Gastroesophageal sphincter (tissue), 4 donors: Measurements from ENCODE around the gene ANKRD42. TPM values are rescaled to one million over a fixed set of nuclear protein-coding genes. Genes with fewer than 3 reads are reported as not detected.

Source experiments
- ATAC-seq: fragments of 150-250 bp; one replicate; pipeline ENCODE4 v1.9.1; 2016; ENCODE audit warnings: mild to moderate bottlenecking, moderate library complexity
- H3K27ac ChIP-seq, 4 donors: fragments of 200-600 bp; sonication (generic) in 3 of 4; 1 replicate in 3 of 4; 2 replicates in 1 of 4; pipeline ENCODE4 v1.5.1; 2016 to 2019
- H3K27me3 ChIP-seq: fragments of 200-600 bp; sonication (generic); one replicate; pipeline ENCODE4 v1.5.1; 2019
- H3K36me3 ChIP-seq, 2 donors: fragments of 200-600 bp; sonication (generic); one replicate each; pipeline ENCODE4 v1.5.1; 2019; ENCODE audit warnings: control low read depth in 1 of 2
- H3K4me1 ChIP-seq, 3 donors: fragments of 200-600 bp; sonication (generic); 1 replicate in 2 of 3; 2 replicates in 1 of 3; pipeline ENCODE4 v1.5.1; 2016 to 2019; ENCODE audit warnings: control low read depth in 2 of 3
- H3K4me3 ChIP-seq, 2 donors: fragments of 200-600 bp; sonication (generic); one replicate each; pipeline ENCODE4 v1.5.1; 2019; ENCODE audit warnings: mild to moderate bottlenecking in 1 of 2, moderate library complexity in 1 of 2
- H3K9me3 ChIP-seq, 3 donors: fragments of 200-600 bp; sonication (generic); one replicate each; pipeline ENCODE4 v1.5.1; 2017 to 2019; ENCODE audit warnings: control low read depth in 2 of 3
- EP300 ChIP-seq: sonication (generic); formaldehyde crosslinking; IDR thresholded peaks from one replicate; pipeline ENCODE4 v1.6.1; 2017; ENCODE audit warnings: antibody characterized with exemption, mild to moderate bottlenecking
- POLR2A ChIP-seq, 2 donors: fragments of 450-650 bp; IDR thresholded peaks; one replicate each; pipeline ENCODE4 v1.6.1; 2017; ENCODE audit warnings: antibody characterized with exemption in 2 of 2, mild to moderate bottlenecking in 2 of 2, moderate library complexity in 1 of 2
- POLR2AphosphoS5 ChIP-seq: sonication (generic); formaldehyde crosslinking; IDR thresholded peaks from one replicate; pipeline ENCODE4 v1.6.1; 2017; ENCODE audit warnings: antibody characterized with exemption
- WGBS, 2 donors: methylation state at CpG; one replicate each; pipeline ENCODE4 v1.1.5; 2018; ENCODE audit warnings: low coverage in 1 of 2; 5-methylcytosine and 5-hydroxymethylcytosine counted together
- total RNA-seq, 4 donors: library from RNA; depleted of rRNA; stranded (reverse); fragments of >200 nt; gene quantifications; one replicate each; pipeline ENCODE4 v1.1.0, GENCODE V29; 2016
- TF ChIP-seq, protein P1 (sequence below), 4 experiments: fragments of 200-600 bp in 2 of 4; fragments of 450-650 bp in 2 of 4; sonication (generic) in 1 of 4; IDR thresholded peaks; one replicate each; pipeline ENCODE4 v1.5.1; 2017 to 2019; ENCODE audit warnings: antibody characterized with exemption in 4 of 4, mild to moderate bottlenecking in 2 of 4, moderate library complexity in 2 of 4

ANKRD42 gene
- total RNA-seq, 4 donors from 2014 or later = 9.3 to 13.3 (median 13.2) TPM

- Histone ChIP-seq H3K27ac (peak overlapping the region; percentile 76 to 99 (median 96)), H3K36me3 (no peaks in the 10 kb centered on the region), H3K4me3 (peak overlapping the region; percentile 72 to 77), H3K4me1 (peaks cover 0 to 52% (median 6%) of the 10 kb centered on the region in 3 donors), H3K9me3 (no peaks in the 10 kb centered on the region), H3K27me3 (no peaks in the 10 kb centered on the region)
- ATAC-seq = no peak
- TF ChIP-seq POLR2AphosphoS5 (no peak), POLR2A (IDR thresholded peaks at IDR 0.05) (no peak), EP300 (no peak)
- TF ChIP-seq, protein P1, sequence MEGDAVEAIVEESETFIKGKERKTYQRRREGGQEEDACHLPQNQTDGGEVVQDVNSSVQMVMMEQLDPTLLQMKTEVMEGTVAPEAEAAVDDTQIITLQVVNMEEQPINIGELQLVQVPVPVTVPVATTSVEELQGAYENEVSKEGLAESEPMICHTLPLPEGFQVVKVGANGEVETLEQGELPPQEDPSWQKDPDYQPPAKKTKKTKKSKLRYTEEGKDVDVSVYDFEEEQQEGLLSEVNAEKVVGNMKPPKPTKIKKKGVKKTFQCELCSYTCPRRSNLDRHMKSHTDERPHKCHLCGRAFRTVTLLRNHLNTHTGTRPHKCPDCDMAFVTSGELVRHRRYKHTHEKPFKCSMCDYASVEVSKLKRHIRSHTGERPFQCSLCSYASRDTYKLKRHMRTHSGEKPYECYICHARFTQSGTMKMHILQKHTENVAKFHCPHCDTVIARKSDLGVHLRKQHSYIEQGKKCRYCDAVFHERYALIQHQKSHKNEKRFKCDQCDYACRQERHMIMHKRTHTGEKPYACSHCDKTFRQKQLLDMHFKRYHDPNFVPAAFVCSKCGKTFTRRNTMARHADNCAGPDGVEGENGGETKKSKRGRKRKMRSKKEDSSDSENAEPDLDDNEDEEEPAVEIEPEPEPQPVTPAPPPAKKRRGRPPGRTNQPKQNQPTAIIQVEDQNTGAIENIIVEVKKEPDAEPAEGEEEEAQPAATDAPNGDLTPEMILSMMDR (IDR thresholded peaks at IDR 0.05) = no peak
- 2 to 4% methylated on average over 6 to 15 of the region's 22 CpGs for WGBS, 2 donors
Observed at GRCh38 chr11:83285151-83285770, 91.7 kb downstream of the ANKRD42 start.

DNA sequence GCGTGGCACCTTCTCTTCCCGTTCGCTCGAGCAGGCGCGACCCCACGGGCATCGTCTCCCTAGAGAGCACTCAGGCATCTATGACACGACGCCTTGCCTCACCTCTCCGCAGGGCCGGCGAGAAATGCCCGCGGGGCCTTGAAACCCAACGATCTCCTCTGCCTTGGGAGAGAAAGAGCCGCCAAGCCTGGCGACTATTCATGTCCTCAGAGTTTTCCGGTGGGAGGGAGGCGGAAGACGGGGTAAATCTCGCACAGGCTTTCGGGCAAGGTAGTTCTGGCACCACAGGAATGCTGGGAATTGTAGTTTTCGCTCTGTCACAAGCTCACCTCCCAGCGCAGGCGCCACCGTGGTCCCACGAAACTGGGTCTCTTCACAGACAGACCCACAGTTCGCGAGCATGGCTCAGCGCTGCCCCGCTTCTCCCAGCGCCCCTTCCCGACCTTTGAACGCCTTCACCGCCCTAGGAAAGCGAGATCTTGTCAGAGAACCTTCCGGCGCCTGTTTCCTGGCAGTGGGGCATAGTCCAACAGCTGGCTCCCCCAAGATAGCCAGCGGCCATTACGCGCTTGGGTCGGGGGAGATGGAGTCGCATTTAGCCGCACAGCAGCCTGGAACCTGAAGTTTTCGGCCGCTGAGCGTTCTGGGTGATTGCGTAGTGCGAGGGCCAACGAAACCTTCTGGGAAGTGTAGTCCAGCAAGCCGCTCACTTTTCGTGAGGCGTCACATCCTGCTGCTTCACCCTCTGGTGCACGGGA, 92.4 kb downstream of the ANKRD42 start, which contains the start of gene CCDC90B:
CCDC90B (minus strand) TSS at position 597 of the 758 bp plus-strand sequence; CDS start at position 202, 395 bp downstream.
- no peaks in the 10 kb centered on the region for H3K9me3 ChIP-seq
- peak; percentile 98 for ATAC-seq
- H3K27ac ChIP-seq = peak within 1 kb of the TSS; percentile 76 to 99 (median 96)
- peak within 1 kb of the TSS; percentile 72 to 77 for H3K4me3 ChIP-seq
- H3K36me3 ChIP-seq = no peaks in the 10 kb centered on the region
- H3K4me1 ChIP-seq = peaks cover 0 to 50% (median 6%) of the 10 kb centered on the region in 3 donors
- TF ChIP-seq POLR2AphosphoS5 = peak; percentile 81
- TF ChIP-seq POLR2A (IDR thresholded peaks at IDR 0.05) = peak; percentile 68 to 75
- TF ChIP-seq, protein P1 (IDR thresholded peaks at IDR 0.05) = no peak
- TF ChIP-seq EP300 = no peak
- no peaks in the 10 kb centered on the region for H3K27me3 ChIP-seq
- WGBS, 2 donors = 0% methylated on average over 3 to 7 of the region's 55 CpGs

GRCh38 chr11:83287631-83288030, 94.1 kb downstream of the ANKRD42 start:
- Histone ChIP-seq H3K4me3 (no peak overlapping the region), H3K4me1 (peaks cover 0 to 34% (median 0%) of the 10 kb centered on the region in 3 donors), H3K27ac (no peak overlapping the region), H3K36me3 (no peaks in the 10 kb centered on the region), H3K9me3 (no peaks in the 10 kb centered on the region), H3K27me3 (no peaks in the 10 kb centered on the region)
- TF ChIP-seq POLR2AphosphoS5 = no peak
- TF ChIP-seq, protein P1 (IDR thresholded peaks at IDR 0.05) = no peak
- no peak for TF ChIP-seq POLR2A (IDR thresholded peaks at IDR 0.05)
- TF ChIP-seq EP300 = no peak
- no peak for ATAC-seq
- 88 to 99% methylated on average over 2 to 6 of the region's 6 CpGs for WGBS, 2 donors

GRCh38 chr11:83292709-83293456, 99.4 kb downstream of the ANKRD42 start:
- no peaks in the 10 kb centered on the region for H3K9me3 ChIP-seq
- ATAC-seq = peak; percentile 63
- H3K36me3 ChIP-seq = no peaks in the 10 kb centered on the region
- H3K4me1 ChIP-seq = no peaks in the 10 kb centered on the region
- H3K27ac ChIP-seq = no peak overlapping the region
- no peaks in the 10 kb centered on the region for H3K27me3 ChIP-seq
- no peak overlapping the region for H3K4me3 ChIP-seq
- 43 to 66% methylated on average over 4 to 7 of the region's 7 CpGs for WGBS, 2 donors
- TF ChIP-seq EP300 (no peak), POLR2AphosphoS5 (no peak), POLR2A (IDR thresholded peaks at IDR 0.05) (no peak)
- TF ChIP-seq, protein P1 (IDR thresholded peaks at IDR 0.05) = peak; percentile 31 to 68 (median 60)
